OCI-LY7 (cell line): ENCODE results near the gene SUPT3H. TPM values are rescaled to one million over a fixed set of nuclear protein-coding genes. Genes with fewer than 3 reads are reported as not detected.
"Not testable (repeated sequence)": the region's sequence is repeated elsewhere in the genome, so short reads cannot be mapped to it uniquely, and the experiment has no call there.

Source experiments
- BruUV-seq: library from RNA; stranded (reverse); fragments of 400-500 nt; replicated peaks from 2 replicates; lab custom pipeline; 2021; lab: Mats Ljungman, UMichigan
- CTCF ChIA-PET: fragments of 300-600 bp; sonication (Branson Sonifier 250); formaldehyde crosslinking; loops from one replicate; lab custom pipeline; 2022; ENCODE audit warnings: antibody characterized with exemption; ENCODE audit not compliant: unreplicated experiment; lab: Charles Lee
- POLR2A ChIA-PET: fragments of 300-600 bp; sonication (Branson Sonifier 250); formaldehyde crosslinking; loops from one replicate; lab custom pipeline; 2022; ENCODE audit warnings: antibody characterized with exemption; lab: Charles Lee
- DNase-seq: peaks from one replicate; pipeline ENCODE4 v3.0.0-alpha.2; 2015; ENCODE audit warnings: low spot score
- H2AFZ ChIP-seq: fragments of 200-600 bp; sonication (generic), shearing (Covaris generic); 2 replicates; pipeline ENCODE4 v1.6.1; 2014; ENCODE audit warnings: mild to moderate bottlenecking, antibody characterized with exemption, low read length, moderate library complexity
- H3K27ac ChIP-seq: fragments of 200-600 bp; sonication (generic); 2 replicates; pipeline ENCODE4 v1.5.1; 2014; ENCODE audit warnings: mixed run types, low read depth, mild to moderate bottlenecking, moderate library complexity, low read length, inconsistent platforms; ENCODE audit not compliant: poor library complexity, severe bottlenecking
- H3K36me3 ChIP-seq: fragments of 200-600 bp; sonication (generic); 2 replicates; pipeline ENCODE4 v1.6.1; 2014; ENCODE audit warnings: mild to moderate bottlenecking, antibody characterized with exemption, low read length, moderate library complexity, mixed read lengths; ENCODE audit not compliant: insufficient read depth
- H3K4me1 ChIP-seq: fragments of 200-600 bp; sonication (generic); 2 replicates; pipeline ENCODE4 v1.5.1; 2014; ENCODE audit warnings: mild to moderate bottlenecking, low read length; ENCODE audit not compliant: insufficient read depth, poor library complexity, severe bottlenecking
- H3K4me2 ChIP-seq: fragments of 200-600 bp; sonication (generic); 2 replicates; pipeline ENCODE4 v1.6.1; 2014; ENCODE audit warnings: mild to moderate bottlenecking, low read length
- H3K4me3 ChIP-seq: fragments of 200-600 bp; sonication (generic); 2 replicates; pipeline ENCODE4 v1.5.1; 2014; ENCODE audit warnings: mild to moderate bottlenecking, low read depth, low read length; ENCODE audit not compliant: poor library complexity, severe bottlenecking
- H3K79me2 ChIP-seq: fragments of 200-600 bp; sonication (generic); 2 replicates; pipeline ENCODE4 v1.6.1; 2016; ENCODE audit warnings: low read depth, mild to moderate bottlenecking, low read length, moderate library complexity, mixed read lengths; ENCODE audit not compliant: insufficient read depth
- H3K9me2 ChIP-seq: fragments of 200-600 bp; sonication (generic); 2 replicates; pipeline ENCODE4 v1.6.1; 2016; ENCODE audit warnings: mild to moderate bottlenecking, low read length, mixed read lengths; ENCODE audit not compliant: insufficient read depth
- H3K9me3 ChIP-seq: fragments of 200-600 bp; sonication (generic); 2 replicates; pipeline ENCODE4 v1.6.1; 2014; ENCODE audit warnings: mild to moderate bottlenecking, mixed run types, low read length, mixed read lengths
- H4K20me1 ChIP-seq: fragments of 200-600 bp; sonication (generic); 2 replicates; pipeline ENCODE4 v1.6.1; 2014; ENCODE audit warnings: mild to moderate bottlenecking, antibody characterized with exemption, low read length, moderate library complexity, mixed read lengths; ENCODE audit not compliant: insufficient read depth
- EZH2phosphoT487 ChIP-seq: fragments of 200-600 bp; sonication (generic); IDR thresholded peaks from 2 replicates; pipeline ENCODE4 v1.6.1; 2018; ENCODE audit warnings: low read depth, borderline replicate concordance, mild to moderate bottlenecking, mixed run types, antibody characterized with exemption, low read length, moderate library complexity, mixed read lengths
- intact Hi-C: fragments of 100-400 bp; cut with micrococcal nuclease; formaldehyde crosslinking; loops from one replicate; pipeline ENCODE4 v1.10.0; 2022; ENCODE audit not compliant: unreplicated experiment
- total RNA-seq, 2 experiments: library from RNA; depleted of rRNA in 1 of 2; stranded (reverse); fragments of >200 nt in 1 of 2; shearing (Covaris generic) in 1 of 2; gene quantifications; 2 replicates each; pipeline ENCODE4 v1.2.3, GENCODE V29; 2014 to 2022
- TF ChIP-seq, protein P1 (sequence below): fragments of 200-600 bp; sonication (generic); conservative IDR thresholded peaks from 2 replicates; pipeline ENCODE4 v1.5.1; 2014; ENCODE audit warnings: mild to moderate bottlenecking, antibody characterized with exemption, low read length, moderate library complexity, mixed read lengths

Gene SUPT3H
- total RNA-seq, 2 experiments from 2014 or later = 1.1 to 7.1 TPM

DNA sequence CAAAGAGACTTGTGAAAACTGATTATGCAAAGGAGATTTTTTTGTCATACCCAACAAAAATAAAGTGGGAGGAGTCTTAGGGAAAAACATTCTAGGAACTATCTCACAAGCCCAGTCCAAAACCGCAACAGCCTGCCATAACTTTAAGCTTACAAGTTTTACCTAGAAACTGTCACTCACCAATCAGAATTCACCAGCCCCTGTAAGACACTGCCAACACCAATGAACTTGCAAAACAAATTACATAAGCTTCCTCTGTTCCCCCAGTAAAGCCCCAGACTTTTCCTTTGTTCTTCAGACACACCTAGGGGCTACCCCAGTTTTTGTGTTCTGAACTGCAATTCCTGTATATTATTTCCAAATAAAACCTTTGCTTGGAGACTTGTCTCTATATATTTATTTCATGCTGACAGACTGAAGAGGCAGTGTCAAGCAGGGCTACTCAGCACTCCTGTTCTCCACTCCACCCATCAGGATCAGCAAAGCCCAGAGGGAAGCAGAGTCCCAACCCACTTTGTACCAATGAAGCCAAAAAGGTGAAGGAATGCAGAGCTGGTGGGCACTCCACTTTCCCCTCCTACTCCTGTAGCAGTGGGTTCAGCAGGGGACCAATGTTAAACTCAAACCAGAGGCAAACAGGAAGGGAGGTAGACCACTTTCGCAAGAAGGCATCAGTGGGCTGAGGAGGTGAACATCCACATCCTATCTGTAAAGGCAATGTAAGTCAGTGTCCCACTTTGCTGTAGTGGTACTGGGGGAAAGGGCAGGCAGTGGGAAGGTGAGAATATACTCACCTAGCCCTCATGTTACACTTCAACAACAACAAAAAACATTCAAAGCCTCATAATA is 192.1 kb downstream of the SUPT3H start:
- Histone ChIP-seq H3K79me2 (no peaks in the 10 kb centered on the region), H3K9me3 (no peaks in the 10 kb centered on the region), H4K20me1 (no peaks in the 10 kb centered on the region), H3K9me2 (no peaks in the 10 kb centered on the region), H3K4me3 (no peak overlapping the region), H3K27ac (no peak overlapping the region), H3K4me2 (no peak overlapping the region), H3K4me1 (no peaks in the 10 kb centered on the region), H3K36me3 (no peaks in the 10 kb centered on the region), H2AFZ (no peak overlapping the region)
- TF ChIP-seq EZH2phosphoT487 = no peak
- TF ChIP-seq, protein P1, sequence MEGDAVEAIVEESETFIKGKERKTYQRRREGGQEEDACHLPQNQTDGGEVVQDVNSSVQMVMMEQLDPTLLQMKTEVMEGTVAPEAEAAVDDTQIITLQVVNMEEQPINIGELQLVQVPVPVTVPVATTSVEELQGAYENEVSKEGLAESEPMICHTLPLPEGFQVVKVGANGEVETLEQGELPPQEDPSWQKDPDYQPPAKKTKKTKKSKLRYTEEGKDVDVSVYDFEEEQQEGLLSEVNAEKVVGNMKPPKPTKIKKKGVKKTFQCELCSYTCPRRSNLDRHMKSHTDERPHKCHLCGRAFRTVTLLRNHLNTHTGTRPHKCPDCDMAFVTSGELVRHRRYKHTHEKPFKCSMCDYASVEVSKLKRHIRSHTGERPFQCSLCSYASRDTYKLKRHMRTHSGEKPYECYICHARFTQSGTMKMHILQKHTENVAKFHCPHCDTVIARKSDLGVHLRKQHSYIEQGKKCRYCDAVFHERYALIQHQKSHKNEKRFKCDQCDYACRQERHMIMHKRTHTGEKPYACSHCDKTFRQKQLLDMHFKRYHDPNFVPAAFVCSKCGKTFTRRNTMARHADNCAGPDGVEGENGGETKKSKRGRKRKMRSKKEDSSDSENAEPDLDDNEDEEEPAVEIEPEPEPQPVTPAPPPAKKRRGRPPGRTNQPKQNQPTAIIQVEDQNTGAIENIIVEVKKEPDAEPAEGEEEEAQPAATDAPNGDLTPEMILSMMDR = no peak
- CTCF ChIA-PET = no interaction called here
- POLR2A ChIA-PET = no interaction called here
- intact Hi-C loops = no loop called here
- no peak for DNase-seq
- no TSS peak for BruUV-seq

DNA sequence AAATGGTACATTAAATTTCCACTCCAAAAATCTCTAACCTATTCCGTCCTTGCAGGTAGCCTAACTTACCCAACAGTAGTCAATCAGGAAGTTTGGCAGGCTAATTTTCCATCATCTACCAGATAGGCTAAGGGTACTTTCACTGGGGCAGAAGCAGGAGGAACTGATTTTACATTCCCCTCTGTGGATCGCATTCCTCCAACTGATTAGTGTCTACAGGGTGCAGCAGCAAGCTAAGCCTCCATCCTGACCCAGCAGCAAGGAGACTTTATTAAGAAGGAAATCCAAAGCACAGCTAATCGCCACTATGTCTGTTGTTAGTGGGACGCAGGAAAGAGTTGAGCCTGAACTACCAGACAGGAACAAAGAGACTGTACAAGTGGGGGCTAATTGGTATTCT is 192.8 kb downstream of the SUPT3H start:
- intact Hi-C loops = no loop called here
- Histone ChIP-seq H3K27ac (no peak overlapping the region), H2AFZ (no peak overlapping the region), H3K36me3 (no peaks in the 10 kb centered on the region), H3K9me2 (no peaks in the 10 kb centered on the region), H3K79me2 (no peaks in the 10 kb centered on the region), H4K20me1 (no peaks in the 10 kb centered on the region), H3K9me3 (no peaks in the 10 kb centered on the region), H3K4me1 (no peaks in the 10 kb centered on the region), H3K4me3 (no peak overlapping the region), H3K4me2 (no peak overlapping the region)
- no peak for TF ChIP-seq EZH2phosphoT487
- TF ChIP-seq, protein P1 = no peak
- CTCF ChIA-PET = no interaction called here
- POLR2A ChIA-PET = no interaction called here
- DNase-seq = no peak
- no TSS peak for BruUV-seq

DNA sequence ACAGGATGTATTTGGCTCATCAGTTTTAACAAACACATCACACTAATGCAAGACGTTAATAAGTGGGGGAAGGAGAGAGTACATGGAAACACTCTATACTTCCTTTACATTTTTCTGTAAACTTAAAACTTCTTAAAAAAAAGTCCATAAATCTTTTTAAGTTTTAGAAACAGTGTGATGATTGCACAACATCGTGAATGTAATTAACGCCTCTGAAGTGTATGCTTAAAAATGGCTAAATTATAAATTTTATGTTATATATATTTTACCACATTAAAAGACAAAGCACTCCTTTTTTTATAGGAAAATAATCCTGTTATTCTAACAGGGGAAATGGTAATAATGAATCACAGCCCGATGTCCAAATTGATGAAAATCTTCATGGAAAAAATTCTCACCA is 193.7 kb downstream of the SUPT3H start:
- H2AFZ ChIP-seq = no peak overlapping the region
- no peaks in the 10 kb centered on the region for H3K4me1 ChIP-seq
- no peak overlapping the region for H3K4me3 ChIP-seq
- POLR2A ChIA-PET = no interaction called here
- DNase-seq = no peak
- no peaks in the 10 kb centered on the region for H3K36me3 ChIP-seq
- TF ChIP-seq, protein P1 = no peak
- TF ChIP-seq EZH2phosphoT487 = no peak
- no TSS peak for BruUV-seq
- intact Hi-C loops = no loop called here
- H3K4me2 ChIP-seq = no peak overlapping the region
- CTCF ChIA-PET = no interaction called here
- no peaks in the 10 kb centered on the region for H3K79me2 ChIP-seq
- H3K9me2 ChIP-seq = no peaks in the 10 kb centered on the region
- H3K27ac ChIP-seq = no peak overlapping the region
- H4K20me1 ChIP-seq = no peaks in the 10 kb centered on the region
- no peaks in the 10 kb centered on the region for H3K9me3 ChIP-seq

DNA sequence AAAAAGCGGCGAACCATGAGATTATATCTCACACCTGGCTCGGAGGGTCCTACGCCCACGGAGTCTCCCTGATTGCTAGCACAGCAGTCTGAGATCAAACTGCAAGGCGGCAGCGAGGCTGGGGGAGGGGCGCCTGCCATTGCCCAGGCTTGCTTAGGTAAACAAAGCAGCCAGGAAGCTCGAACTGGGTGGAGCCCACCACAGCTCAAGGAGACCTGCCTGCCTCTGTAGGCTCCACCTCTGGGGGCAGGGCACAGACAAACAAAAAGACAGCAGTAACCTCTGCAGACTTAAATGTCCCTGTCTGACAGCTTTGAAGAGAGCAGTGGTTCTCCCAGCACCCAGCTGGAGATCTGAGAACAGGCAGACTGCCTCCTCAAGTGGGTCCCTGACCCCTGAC is 201.4 kb downstream of the SUPT3H start:
- H3K79me2 ChIP-seq, CTCF ChIA-PET: not testable (repeated sequence)

More for the DNA sequence above, 201.4 kb downstream of the SUPT3H start:
- H3K4me3 ChIP-seq, BruUV-seq, intact Hi-C loops, H3K4me1 ChIP-seq, POLR2A ChIA-PET, H4K20me1 ChIP-seq, H2AFZ ChIP-seq, DNase-seq, H3K4me2 ChIP-seq, H3K9me2 ChIP-seq, H3K9me3 ChIP-seq, H3K27ac ChIP-seq, H3K36me3 ChIP-seq: not testable (repeated sequence)
